GM21825 (cell line): Measurements from ENCODE around the gene E2F1.
"Not testable (repeated sequence)": the region's sequence is repeated elsewhere in the genome, so short reads cannot be mapped to it uniquely, and the experiment has no call there.

Experiments used
- ATAC-seq: cut with Tn5 transposase; IDR thresholded peaks from one replicate; pipeline ENCODE4 v1.9.1; 2021; ENCODE audit warnings: mild to moderate bottlenecking, moderate library complexity; ENCODE audit not compliant: unreplicated experiment

Gene E2F1

DNA sequence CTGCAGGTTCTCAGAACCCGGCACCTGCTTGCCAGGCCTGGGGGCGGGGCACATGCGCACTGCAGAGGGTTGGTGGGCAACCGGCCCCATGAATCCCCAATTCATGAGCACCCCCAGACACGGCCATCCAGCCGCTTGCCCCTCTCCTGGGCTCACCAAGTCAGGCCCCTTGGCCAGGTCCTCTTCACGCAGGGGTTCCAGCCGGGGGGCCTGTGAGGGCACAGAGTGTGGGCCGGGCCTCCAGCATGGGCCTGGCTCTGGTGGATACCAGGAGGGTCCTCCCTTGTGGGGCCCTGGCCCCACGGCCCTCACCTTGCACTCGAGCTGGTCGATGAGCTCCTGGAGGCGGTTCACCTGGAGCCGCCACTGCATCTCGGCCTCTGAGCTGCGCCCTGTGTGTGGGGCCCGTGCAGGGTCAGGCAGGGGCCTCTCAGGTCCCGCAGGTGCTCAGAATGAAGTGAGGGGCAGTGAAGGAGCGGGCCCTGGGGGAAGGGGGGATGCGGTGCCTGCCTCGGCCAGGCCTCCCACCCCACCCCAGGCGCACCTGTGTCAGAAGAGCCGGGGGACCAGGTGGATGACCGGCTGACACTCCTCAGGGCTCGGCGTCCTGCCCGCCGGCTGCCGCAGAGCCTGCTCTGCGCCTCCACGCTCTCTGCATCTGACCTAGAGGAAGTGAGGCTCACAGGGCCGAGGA, 26.7 kb downstream of the E2F1 start:
- no peak for ATAC-seq

DNA sequence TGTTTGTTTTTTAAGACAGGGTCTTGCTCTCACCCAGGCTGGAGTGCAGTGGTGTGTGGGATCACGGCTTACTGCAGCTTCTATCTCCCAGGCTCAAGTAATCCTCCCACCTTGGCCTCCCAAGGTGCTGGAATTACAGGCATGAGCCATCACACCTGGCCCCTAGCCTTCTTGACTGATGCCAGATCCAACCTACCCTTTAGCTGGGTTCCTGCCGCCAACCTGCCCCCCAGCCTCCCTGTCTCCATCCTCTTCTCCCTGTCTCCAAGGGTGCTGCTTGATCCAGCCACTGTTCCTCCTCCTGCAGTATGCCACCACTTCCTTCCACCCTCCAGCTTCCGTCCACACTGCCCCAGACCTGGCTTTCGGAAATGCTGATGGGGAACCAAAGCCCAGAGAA, 27.3 kb downstream of the E2F1 start:
- ATAC-seq: no peak

DNA sequence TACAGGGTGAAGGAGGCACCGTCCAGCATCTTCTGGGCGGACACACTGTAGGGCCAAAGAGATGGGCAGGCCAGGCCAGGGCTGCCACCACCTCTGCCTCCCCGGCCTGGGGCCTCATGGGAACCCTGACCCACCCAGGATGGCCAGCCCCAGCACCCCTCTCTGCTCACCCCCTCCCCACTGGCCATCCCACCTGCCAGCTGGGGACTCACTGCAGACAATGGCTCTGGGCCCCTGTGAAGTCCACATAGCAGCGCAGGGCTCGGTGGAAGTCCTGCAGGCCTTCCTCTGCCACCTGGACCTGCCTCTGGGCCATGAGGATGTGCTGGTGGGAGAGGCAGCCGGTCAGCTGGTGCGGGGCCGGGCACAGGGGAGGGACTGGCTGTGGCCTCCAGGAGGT, 27.7 kb downstream of the E2F1 start:
- no peak for ATAC-seq

DNA sequence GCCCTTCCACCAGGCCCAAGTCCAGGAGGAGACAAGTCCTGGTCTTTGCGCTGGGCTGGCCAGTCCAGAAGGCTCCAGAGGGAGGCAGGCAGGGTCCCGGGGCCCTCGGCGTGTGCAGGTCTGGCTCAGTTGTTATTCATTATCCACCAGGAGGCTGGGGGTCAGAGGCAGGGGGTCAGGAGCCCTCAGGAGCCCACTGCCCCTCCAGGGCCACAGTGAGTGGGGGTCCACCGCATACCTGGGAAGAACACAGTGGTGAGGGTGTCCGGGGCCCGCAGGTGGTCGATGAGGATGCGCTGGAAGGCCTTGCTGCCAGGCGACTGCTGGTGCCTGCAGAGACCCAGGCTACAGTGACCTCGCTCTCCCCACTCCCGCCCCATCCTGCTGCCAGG, 28.5 kb downstream of the E2F1 start:
- no peak for ATAC-seq

DNA sequence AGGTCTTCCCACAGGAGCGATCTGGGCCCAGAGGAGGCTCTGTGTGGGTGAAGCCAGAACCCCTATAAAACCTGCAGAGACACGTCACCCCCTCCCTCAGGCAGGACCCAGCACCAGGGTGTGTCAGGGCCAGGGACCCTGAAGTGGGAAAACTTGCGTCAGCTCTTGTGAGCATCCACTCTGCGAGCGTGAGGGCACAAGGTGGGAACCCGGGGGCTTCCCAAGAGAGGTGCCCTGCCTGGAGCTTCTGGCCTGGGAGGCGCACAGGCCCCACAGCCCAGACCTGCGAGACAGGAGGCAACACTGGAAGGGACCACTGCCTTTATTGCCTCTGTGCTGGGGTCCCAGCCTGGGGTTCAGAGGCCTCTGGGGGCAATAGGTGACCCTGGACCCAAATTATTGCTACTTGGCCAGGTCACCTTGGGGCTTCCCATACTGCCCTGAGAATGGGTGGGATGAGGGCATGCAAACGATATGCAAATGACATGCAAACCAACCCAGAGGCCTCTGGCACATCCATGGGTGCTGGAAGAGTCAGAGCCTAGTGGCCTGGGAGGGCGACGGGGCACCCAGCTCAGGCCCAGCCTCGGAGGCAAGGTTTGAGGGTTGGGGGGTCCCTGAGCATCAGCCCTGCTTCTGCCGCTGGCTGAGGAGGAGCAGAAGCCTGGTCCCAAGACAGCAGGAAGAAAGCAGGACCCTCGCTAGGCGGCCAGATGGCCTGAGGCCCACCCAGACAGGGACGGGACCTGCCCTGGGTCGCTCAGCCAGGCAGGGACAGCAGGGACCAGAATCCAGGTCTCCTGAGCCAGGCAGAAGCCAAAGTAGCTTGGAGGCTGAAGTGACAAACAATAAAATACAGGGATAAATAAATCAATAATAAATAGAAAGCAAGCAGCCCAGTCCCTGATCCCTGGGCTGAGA, 29.1 kb downstream of the E2F1 start:
- no peak for ATAC-seq

DNA sequence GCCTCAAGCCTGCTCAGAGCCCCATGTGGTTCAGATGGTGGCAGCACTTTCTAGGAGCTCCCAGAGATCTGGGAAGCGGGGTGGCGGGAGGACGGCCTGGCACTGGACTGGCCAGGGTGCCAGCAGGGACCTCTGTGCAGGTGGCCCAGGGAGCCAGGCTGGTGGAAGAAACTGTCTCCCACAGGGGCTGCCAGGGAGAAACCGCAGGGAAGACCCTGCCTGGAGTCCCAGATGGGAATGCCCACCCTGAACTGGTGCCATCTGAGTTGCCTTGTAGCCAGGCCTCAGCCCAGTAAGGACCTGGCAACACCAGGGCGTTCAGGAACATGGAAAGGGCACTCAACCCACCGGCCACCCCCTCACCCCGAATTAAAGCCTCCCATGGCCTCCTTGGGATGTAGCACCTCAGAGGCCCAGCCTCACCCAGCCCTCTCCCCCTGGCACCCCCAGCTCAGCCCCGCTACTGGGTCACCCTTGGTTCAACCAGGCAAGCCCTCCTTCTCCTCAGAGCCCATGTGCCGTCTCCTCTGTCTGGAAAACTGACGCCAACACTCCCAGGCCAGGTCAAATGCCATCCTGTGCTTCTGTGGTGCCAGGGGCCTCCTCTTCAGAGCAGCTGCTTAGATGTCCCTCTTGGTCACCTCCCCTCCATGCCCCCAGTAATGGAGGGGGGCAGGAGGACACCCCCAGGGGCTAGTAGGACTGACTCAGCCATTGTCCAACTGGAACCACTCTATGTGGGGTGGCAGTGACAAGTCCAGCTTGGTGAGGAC, 30.0 kb downstream of the E2F1 start:
- no peak for ATAC-seq

DNA sequence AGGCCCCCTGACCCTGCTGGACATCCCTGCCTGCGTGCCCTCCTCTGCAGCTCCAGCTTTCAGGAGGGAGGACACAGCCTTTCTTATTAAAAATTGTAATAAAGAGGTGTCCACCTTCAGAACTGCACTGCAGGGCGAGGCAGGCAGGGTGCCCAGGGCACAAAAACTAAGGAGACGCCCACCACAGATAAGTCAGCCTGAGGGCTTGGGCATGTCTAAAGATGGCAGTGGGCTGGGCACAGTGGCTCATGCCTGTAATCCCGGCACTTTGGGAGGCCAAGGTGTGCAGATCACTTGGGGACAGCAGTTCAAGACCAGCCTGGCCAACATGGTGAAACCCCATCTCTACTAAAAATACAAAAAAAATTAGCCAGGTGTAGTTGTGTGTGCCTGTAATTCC, 31.0 kb downstream of the E2F1 start:
- no peak for ATAC-seq

DNA sequence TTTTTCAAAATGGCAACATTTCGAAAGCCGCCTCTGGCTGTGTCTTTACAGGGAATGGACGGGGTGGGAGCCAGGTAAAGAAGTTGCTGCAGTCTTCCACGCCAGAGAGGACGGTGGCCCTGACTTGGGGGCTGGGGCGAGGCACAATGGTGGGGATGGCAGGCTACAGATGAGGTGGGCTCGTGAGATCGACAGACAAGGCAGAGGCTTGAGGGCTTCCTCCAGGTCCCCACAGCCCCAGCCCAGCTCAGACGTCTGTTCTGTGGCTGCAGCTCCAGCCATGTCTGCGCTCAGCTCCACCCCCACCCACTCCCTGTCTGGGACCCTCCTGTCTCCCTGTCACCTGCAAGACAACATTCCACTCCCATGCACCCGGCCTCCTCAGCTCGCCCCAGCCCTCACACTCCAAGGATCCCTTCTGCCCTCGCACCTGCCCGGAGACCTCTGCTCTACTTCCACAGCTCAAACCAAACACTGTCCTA, 31.5 kb downstream of the E2F1 start:
- no peak for ATAC-seq

DNA sequence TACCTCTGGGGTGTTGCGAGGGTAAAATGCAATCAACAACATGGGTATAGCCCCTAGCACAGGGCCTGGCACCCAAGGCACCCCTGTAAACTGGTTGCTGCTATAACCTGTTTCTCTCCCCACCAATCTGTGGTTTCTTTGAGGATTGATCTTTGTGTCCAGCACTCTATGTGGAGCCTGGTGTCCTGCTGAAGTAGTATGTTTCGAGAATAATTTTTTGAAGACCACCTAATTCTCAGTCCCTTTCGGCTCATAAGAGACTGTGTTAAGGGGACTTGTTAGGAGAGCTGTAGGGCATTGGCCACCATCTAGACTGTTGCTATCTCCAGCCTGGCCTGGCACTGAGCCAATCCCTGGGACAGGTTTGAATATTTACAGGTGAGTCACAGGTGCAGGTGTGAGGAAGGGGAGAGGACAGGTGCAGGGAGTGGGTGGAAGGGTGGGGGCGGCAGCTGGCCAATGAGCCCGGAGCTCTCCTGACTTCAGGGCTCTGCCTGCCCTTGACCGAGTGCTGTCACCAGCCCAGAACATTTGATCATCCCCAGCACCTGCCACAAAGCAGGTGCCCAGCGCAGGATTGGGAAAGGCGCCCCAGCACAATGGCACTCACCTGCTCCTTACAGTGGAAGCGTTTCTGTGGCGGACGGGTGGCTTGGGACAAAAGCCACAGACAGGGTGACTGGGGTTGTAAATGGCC, 32.1 kb downstream of the E2F1 start:
- no peak for ATAC-seq

DNA sequence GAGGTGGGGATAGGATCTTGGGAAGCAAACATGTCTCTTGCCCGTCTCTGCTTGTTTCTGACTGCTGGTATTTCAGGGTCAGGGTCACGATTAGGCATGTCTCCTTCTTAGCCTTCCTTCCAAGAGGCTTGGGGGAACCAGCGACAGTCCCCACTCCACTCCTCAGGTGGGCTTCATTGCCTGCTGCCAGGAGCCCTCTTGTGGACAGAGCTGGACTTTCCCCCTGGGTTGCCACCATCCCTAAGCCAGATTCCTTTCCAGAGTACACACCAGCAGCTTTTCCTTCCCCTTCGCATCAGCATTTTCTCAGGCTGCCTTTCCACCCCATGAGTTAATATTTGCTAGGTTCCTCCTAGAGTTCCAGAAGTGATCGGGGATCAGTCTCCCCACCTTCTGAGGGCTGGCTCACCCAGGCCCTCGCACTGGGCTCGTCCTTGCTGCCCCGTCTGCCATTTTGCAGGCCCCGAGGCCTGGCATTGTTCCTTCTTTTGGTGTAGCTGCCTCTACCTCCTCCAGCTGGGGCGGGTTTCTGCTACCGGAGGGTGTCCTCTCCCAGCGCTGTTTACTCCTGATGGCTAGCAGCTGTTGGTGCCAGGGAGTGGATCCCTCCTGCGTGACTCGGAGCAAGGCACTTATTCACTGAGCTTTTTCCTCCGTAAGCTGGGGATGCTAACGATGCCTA, 32.8 kb downstream of the E2F1 start:
- ATAC-seq: no peak

DNA sequence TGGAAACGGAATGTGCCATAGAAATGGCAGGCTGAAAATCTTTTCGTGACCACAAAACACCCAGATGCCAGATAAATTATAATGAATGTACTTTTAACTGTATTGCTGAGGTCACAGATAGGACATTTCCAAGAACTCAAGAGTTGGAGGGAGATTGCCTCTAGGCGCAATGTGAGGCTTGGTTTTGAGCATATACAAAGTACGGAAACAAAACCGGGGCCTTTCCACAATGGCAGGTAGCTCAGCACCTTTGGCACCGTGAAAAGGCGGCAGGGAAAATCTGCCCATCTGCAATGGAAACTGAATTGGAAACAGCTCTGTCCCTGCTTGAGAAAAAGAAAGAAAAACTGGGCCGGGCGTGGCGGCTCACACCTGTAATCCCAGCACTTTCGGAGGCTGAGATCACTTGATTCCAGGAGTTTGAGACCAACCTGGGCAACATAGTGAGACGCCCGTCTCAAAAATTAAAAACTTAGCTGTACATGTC, 34.6 kb downstream of the E2F1 start:
- ATAC-seq: no peak

DNA sequence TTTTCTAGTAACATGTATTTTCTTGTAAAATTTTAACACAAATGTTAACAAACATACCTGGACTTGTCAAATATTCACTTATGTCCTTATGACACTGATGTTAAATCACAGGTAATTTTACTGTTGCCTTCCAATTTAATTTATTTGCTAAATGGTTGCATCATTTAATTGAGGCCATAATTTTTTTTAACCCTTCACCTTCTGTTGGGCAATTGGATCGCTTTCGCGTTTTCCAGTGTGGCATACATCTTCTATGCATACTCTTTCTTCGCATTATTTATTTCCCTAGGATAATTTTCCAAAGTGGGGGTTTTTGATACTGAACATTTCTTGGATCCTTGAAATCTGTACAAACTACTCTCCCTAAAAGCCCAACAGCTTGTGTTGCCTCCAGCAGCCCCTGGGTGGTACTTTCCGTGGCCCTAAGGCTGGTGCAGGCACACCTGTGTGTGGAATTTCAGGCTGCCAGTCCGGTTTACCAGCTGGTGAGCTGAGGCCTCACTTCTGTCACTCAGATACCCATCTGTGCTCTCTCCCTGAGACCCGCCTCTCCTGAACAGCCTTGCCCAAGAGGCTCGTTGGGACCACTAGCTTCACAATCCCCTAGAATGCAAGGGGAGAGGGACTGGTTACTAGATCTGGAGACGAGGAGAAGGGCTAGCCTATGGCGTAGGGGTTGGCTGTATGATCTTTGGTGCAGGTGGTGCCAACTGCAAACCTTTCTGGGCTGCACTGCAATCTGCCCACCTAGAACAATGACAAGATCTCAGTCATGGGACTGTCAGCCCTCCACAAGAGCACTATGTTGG, 35.2 kb downstream of the E2F1 start:
- ATAC-seq: no peak

DNA sequence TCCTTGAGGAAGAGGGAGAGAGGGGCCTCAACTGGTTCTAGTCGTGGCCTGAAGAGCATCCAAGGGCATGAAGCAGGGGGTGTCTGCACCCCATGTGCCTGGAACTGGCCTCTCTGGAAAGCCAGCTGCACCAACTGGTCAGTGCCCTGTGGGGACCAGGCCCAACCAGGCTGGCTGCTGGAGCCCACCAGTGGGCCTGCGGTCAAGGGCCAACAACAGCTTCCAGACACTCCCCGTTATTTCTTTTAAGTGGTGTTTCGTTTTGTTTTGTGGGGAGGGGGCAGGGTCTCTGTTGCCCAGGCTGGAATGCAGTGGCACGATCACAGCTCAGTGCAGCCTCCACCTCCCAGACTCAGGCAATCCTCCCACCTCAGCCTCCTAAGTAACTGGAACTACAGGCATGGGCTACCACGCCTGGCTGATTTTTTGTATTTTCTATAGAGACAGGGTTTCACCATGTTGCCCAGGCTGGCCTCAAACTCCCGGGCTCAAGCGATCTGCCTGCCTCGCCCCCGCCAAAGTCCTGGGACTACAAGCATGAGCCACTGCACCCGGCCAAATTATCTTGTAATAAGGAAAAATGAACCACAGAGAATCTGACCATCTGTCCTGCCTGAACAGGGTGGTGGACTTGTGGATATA, 36.0 kb downstream of the E2F1 start:
- ATAC-seq: no peak

DNA sequence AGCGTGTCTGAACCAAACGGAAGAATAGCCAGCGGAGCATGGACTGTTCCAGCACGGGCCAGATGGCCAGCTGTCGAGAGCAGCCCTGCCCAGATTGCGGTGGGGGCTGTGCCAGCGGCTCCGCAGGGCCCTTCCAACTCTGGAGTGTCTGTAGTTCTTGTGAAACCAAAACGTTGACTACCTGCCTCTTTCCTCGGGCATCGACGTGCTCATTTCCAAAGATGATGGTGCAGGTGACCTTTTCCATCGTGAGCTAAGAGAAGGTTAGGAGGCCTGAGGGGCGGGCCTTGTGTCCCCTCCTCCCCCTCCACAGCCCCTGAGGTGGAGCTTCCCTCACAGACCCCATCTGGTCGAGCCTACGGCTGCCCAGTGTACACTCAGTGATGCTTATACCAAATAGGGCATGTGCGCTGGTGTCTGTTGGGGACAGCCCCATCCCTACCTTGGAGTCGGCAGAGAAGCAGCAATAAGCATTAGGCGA, 36.9 kb downstream of the E2F1 start:
- ATAC-seq: no peak

DNA sequence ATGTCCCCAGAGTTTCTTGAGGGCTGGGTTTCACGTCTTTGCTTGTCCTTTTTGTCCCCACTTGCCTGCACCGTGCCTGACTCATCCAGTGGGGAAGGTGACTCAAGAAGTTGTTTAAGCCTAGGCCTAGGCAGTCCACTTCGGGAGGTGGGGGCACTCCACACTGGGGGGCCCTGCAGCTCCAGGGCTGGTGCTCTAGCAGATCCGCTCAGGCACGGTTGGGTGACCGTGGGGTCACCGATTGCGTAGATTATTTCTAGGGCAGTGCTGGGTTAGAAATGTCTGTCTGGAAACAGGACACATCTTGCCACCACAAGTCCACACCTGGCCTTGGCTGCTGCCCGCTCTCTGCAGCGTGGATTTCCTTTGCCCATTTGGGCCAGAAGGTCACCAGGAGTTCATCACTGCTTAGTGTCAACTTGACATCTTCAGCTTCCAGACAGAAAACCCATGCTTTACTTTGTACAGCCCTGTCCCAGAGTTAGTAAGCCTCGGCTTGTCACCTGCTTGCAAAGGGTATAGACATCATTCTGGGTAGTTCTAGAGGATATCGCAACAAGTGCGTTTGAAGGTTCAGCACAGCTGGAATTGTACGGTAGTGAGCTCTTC, 37.7 kb downstream of the E2F1 start:
- ATAC-seq: no peak

DNA sequence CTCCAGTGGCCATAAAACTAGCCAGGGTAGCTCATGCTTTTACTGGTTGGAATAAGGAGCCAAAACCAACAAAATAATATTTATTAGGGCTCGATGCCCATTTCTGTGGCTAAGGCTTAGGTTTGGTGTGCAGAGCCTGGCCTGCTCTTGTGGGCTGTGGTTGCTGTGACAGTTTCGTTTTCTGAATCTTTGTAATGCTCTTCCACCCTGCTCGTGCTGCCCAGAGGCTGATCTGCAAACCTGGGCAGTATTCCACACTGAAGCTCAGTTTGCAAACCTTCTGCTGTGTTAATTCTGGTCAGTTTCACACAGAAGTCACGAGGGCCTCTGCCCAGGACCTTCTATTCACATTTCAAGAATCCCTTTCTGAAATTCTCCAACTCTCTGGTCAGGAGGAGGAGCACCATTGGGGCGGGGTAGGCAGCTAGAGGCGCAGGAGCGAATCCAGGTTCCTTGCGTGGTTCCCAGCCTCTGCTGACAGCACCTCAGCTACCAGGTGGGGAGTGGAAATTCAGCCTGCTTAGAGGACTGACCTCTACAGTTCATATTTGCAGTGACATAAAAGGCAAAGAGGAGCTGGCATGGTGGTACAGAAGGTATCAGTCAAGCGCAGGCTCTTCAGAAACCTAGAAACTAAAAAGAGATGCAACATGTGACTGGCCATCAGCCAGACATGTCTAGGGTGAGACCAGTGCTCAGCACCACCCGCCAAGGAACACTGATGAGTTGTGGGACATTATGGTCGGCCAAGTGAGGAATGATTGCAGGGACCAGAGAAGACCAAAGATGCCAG, 38.4 kb downstream of the E2F1 start:
- peak; percentile 72 for ATAC-seq

DNA sequence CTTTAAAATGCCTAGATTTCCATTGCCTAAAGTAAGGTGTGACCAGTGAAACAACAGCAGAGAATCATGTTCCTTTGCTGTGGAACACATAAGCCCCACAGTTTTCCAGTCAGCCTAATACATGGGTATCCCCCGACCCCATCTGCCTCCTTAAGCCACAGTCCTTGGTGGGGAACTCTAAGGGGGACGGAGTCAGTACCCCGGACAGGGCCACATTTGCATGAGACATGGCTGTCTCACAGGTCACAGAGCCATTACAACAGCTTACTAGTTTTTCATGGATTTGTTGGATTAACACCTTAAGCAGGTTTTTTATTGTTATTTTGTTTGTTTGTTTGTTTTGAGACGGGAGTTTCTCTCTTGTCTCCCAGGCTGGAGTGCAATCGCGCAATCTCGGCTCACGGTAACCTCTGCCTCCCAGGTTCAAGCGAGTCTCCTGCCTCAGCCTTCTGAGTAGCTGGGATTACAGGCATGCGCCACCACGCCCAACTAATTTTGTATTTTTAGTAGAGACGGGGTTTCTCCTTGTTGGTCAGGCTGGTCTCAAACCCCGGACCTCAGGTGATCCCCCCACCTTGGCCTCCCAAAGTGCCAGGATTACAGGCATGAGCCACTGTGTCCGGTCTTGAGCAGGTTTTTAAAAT, 39.1 kb downstream of the E2F1 start:
- not testable (repeated sequence) for ATAC-seq
